Activated naive CD8-positive, alpha-beta T cell treated with anti-CD3 and anti-CD28 coated beads, Interleukin-2, amount 50 U/mL, for 16 hours (primary cell): ENCODE measurements around the gene CCDC148.
"Not testable (repeated sequence)": the region's sequence is repeated elsewhere in the genome, so short reads cannot be mapped to it uniquely, and the experiment has no call there.

Experiments
- DNase-seq: peaks from one replicate; pipeline ENCODE4 v3.0.0-alpha.2; 2020; ENCODE audit warnings: low read depth, low spot score

The CCDC148 gene

DNA sequence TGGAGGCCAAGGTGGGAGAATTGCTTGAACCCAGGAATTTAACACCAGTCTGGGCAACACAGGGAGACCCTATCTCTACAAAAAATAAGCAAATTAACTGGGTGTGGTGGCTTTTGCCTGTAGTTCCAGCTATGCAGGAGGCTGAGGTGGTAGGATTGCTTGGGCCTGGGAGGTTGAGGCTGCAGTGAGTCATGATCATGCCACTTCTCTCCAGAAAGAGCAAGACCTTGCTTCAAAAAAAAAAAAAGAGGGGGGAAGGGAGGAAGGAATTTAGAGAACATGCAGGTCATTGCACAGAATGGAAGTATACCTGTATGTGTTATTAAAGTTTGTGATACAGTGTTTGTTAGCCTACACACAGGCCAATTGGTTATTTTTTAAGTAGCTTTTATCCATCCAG lies 26.0 kb upstream of the CCDC148 start:
- DNase-seq, result no peak

GRCh38 chr2:158481116-158481515 lies 24.6 kb upstream of the CCDC148 start:
- no peak for DNase-seq

GRCh38 chr2:158478816-158479215 lies 22.3 kb upstream of the CCDC148 start:
- DNase-seq, result no peak

DNA sequence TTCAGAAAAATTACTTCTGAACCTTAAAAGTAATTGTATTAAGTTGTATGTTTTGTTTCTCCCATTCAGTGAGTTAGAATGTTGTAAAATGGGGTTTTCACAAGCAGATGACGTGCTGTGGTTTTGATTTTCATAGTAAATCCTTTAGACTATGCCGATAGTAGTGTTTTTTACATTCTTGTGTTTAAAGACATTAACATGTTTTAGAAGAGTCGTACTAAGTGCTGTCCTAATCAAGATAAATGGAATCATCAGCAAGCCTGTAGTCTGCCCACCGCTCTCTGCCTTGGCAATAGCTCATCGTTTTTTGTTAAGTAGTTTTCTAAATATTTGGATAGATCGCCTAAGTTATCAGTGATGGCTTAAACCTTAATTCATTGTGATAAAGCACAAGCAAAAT lies 21.7 kb upstream of the CCDC148 start:
- DNase-seq, result no peak

DNA sequence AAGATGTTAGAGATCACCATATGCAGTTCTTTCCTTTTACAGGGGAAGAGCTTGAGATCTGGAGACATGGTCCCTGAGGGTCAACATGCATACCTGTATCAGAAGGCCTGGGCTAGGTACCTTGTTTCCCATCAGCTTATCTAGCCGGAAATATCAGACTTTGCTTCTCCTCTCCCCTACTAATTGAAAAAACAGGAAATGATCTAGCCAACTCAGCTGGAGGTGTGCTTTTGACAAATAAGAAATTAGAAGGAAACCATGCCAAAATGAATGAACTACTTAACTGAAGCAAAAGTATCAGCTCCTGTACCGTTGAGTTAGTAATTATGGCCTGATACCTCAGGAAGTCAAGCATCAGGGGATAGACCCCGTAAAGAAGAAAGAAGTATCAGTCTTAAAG lies 20.6 kb upstream of the CCDC148 start:
- no peak for DNase-seq

DNA sequence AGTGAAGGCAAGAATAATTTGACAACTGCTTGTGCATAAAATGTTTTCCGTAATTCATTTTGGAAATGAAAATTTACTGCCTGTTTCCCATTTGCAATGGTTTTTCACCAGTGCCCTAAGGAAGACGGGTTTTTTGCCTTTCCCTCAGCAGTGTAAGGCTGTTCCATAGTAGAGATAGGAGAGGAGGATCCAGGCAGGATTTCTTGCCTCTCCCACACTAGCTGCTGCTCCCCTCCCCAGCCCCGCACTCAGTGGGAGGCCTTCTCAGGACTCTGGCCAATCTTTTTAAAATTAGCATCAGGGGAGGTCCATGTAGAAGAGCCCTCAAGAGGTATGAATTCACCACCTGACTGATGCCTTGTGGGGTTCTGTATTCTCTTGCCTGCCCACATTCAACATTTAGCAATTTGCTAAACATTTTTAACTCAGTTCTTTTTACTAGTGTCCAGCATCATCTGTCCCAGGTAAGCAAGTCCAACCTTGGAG lies 18.0 kb upstream of the CCDC148 start:
- not testable (repeated sequence) for DNase-seq

GRCh38 chr2:158473719-158474392 lies 17.3 kb upstream of the CCDC148 start:
- DNase-seq, result no peak

- DNase-seq, result not testable (repeated sequence)
Observed at GRCh38 chr2:158473300-158473699, 16.7 kb upstream of the CCDC148 start.

GRCh38 chr2:158472829-158473228 lies 16.3 kb upstream of the CCDC148 start:
- not testable (repeated sequence) for DNase-seq

DNA sequence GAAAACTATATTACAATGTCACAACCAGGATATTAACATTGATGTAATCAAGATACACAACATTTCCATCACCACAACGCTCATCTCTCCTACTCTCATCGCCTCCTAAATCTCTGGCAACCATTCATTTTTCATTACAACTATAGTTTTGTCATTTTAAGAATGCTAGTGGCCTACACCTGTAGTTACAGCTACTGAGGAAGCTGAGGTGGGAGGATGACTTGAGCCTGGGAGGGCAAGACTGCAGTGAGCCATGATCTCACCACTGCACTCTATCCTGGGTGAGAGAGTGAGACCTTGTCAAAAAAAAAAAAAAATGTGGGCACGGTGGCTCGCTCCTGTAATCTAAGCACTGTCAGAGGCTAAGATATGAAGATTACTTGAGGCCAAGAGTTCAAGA lies 10.7 kb upstream of the CCDC148 start:
- DNase-seq, result no peak

- DNase-seq, result no peak
Observed at GRCh38 chr2:158464426-158465281, 8.1 kb upstream of the CCDC148 start.

GRCh38 chr2:158463496-158464095 lies 7.0 kb upstream of the CCDC148 start:
- no peak for DNase-seq

DNA sequence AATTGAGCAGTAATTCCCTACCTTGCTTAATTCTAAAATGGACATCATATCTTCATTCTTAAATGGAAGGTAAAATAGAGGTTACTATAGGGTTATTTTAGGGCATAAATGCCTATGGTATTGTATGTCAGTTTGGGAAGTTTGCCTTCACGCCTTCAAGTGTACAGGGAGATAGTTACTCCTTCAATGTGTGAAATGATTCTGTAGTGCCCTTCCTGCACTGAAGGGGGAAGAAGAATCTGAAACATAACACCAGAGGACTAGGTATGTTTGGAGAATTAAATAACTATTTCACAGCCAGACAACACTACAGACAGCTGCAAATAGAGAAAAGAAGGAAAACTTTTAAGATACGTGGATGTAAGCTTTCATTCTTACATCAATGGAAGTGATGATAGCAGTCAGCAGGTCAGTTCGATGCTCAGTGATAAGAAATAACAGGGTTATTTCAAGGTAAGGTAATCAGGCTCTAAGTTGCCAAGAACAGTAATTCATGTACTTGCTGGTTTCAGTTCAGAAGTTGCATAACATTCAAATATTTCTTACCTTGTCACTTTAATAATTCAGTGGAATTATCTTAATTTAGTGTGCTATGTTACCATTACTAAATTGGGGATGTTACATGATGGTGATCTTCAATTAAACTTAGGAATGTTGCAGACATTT lies 4.2 kb upstream of the CCDC148 start:
- DNase-seq, result no peak

DNA sequence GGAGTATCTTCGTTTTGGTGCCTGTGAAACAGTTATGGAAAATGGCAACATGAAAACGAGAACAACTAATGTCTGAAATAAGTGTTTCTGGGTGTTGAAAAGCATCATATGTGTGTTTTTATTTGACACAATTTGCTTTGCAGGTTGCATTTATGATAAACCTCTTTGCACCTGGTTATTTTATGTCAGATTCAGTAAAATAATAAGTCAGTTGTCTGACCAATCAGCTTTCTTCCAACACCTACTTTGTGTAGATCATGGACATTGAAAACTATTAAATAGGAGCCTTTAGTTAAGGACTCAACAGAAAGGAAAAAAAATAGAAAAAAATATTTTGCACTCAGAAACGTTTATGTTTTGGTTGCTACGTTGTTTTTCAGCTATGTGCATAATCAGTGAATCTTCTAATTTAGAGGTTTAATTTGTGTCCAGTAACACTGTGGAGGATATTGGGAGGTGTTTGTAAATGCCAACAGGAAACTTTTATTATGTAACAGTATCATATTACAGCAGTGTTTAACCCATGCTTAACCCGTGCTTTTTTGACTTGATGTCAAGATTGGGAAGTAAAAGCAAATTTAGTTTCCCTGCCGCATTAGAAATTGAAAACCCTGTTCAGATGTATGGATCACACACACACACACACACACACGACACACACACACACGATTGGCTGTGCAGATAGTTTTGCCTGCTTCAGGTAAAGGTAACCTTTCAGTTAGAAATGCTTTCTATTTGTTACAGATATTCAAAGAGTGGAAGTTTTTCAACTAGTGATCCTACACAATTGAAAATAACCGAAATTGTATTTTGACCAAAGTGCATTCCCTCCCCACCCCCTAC lies 2.8 kb upstream of the CCDC148 start:
- DNase-seq, result no peak

DNA sequence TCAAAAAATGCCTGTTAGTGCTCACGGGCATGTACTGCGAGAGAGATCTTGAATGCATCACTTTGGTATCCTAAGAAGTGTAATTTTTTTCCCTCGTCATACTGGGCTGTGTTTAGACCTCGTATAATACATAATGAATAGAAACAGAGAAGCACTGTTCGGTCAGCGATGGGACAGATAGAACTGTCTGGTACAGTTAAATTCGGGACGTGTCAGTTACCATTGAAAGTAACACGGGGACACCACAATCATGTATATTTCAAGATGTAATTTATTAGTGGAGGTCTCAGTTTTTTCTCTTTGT lies 2.0 kb upstream of the CCDC148 start:
- no peak for DNase-seq

DNA sequence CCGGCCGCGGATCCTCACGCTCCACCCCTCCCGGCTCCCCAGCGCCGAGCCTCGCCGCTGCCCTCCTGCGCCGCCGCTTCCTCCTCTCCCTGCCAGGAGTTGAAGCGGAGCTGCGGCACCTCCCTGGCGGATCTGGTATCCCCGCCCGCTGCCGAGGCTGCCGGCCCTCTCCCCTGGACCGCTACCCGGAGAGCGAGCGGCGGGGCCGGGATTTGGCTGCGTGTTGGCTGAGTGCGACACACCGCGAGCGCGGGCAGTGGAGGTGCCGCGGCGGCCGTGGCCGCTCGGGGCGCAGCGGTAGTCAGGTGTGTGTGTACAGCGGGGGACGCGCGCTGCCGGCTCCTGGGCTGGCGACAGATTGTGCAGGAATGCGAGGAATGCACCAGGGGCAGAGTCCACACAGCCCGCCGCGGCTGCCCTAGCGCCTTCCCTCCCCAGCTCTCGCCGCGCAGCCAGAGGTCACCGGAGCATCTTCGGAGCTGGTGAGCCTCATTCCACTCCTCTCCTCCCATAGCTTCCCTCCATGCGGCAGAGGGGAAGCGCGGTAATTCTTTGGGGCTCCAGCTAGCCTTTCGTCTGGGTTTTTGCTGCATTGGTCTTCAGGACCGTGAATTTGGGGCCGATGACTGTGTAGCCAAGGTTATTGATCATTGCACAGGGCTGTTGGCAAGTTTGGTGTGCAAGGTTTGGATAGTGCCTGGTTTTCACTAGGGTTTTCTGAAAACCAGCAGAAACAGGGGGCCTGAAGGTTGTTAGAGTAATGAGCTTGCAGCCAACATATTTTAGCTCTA lies 1.5 kb upstream of the CCDC148 start:
- DNase-seq, result no peak

- no peak for DNase-seq
Observed at GRCh38 chr2:158457092-158457825, 706 bp upstream of the CCDC148 start.

GRCh38 chr2:158443606-158444005 lies 12.9 kb downstream of the CCDC148 start:
- DNase-seq, result no peak

- not testable (repeated sequence) for DNase-seq
Observed at GRCh38 chr2:158439062-158439461, 17.5 kb downstream of the CCDC148 start.

- not testable (repeated sequence) for DNase-seq
Observed at GRCh38 chr2:158433716-158434115, 22.8 kb downstream of the CCDC148 start.
